ENCODE data around the gene EPB41.
A peak's percentile ranks its signal among the peaks of the same experiment; 100 is the strongest.

Gene EPB41

DNA sequence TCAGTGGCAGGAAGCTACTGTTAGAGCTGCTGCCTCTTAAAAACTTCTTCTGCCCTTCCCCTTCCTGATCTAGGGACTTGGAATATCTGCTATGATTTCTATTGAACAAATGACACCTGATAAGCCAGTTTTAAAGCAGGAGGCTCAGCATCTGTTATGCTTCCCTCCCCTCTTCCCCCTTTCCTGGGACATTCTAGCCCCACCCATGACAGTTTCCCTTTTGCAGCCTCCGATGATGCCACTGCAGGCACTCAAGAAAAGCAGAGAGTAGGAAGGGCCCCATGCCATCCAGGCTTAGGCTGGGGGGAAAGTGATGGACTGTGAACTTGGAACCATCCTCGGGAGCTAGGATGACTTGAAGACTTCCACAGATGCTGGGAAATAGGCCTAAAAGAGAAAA lies 15.1 kb upstream of the EPB41 start:
- Mint-ChIP-seq H3K36me3 (ENCODE audit: low read depth) (peaks cover 13% of the 10 kb centered on the region), H3K27ac (no peak overlapping the region), H3K4me3 (no peak overlapping the region), H3K27me3 (ENCODE audit: low read depth) (no peaks in the 10 kb centered on the region), H3K4me1 (ENCODE audit: low read depth) (peaks cover 18% of the 10 kb centered on the region), H3K9me3 (peaks cover 1% of the 10 kb centered on the region)

DNA sequence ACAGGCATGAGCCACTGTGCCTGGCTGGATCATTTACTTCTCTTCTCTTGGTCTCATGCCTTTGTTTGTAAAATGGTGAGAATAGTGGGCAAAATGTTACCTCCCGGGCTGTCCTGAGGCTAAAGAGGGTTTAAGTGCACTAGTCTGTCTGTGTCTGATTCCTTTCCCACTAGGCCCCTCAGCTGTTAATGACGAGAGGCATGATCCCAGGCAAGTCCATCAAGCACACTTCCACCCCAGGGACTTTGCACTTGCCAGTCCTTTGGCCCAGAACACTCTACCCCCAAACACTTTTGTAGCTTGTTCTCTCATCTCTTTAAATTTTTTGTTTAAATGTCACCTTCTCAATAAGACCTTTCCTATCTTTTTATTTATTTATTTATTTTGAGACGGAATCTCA lies 13.8 kb upstream of the EPB41 start:
- H3K4me3 Mint-ChIP-seq = no peak overlapping the region
- H3K27ac Mint-ChIP-seq = no peak overlapping the region
- peaks cover 18% of the 10 kb centered on the region for H3K4me1 Mint-ChIP-seq (ENCODE audit: low read depth)
- no peaks in the 10 kb centered on the region for H3K27me3 Mint-ChIP-seq (ENCODE audit: low read depth)
- peaks cover 3% of the 10 kb centered on the region for H3K9me3 Mint-ChIP-seq
- peaks cover 13% of the 10 kb centered on the region for H3K36me3 Mint-ChIP-seq (ENCODE audit: low read depth)

DNA sequence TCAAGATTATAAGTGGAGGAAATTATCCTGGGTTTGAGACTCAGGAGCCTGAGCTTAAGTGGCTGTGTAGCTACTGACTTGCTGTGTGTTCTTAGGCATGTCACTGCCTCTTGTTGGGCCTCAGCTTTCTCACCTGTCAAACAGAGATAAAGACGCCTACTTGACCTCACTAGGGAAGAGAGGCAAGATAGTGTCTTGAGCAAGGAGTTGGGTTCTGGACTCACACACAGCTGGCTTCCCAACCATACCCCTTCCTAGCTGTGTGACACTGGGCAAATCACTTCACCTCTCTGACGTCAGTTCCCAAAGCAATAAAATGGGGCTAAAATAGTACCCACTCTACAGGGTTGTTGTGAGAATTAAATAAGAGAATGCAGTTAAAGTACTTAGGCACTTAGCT lies 11.6 kb upstream of the EPB41 start:
- Mint-ChIP-seq H3K27me3 (ENCODE audit: low read depth) (no peaks in the 10 kb centered on the region), H3K36me3 (ENCODE audit: low read depth) (peaks cover 9% of the 10 kb centered on the region), H3K4me1 (ENCODE audit: low read depth) (peaks cover 13% of the 10 kb centered on the region), H3K27ac (no peak overlapping the region), H3K9me3 (peaks cover 3% of the 10 kb centered on the region), H3K4me3 (no peak overlapping the region)

DNA sequence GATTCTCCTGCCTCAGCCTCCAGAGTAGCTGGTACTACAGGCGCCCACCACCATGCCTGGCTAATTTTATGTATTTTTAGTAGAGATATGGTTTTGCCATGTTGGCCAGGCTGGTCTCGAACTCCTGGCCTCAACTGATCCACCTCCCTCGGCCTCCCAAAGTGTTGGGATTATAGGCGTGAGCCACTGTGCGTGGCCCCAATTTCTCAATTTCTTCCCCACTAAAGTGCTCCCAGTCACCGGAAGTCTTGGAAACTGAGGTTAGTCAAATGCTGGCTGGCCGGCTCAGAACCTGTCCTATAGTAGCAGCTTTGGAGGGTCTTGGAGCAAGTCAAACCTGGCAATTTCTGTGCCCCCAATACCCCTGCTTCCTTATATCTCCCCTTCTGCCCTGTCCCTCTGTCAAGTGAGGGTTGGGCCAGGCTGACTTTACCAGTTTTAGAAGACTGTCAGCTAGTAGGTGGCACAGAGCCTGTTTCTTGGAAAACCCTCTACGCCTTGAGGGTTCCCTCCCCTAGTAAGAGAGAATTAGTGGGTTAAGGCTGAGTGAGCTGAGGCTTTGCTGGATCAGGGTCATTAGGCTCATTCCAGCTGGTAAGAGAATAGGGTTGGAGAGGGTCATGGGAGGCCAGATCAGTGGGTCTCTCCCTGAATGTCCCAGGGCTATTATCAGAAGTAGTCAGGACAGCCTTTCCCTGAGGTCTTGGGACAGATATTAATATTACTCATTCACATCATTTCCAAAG lies 8.3 kb upstream of the EPB41 start:
- Mint-ChIP-seq H3K4me3 (no peak overlapping the region), H3K36me3 (ENCODE audit: low read depth) (peaks cover 9% of the 10 kb centered on the region), H3K4me1 (ENCODE audit: low read depth) (peaks cover 5% of the 10 kb centered on the region)

DNA sequence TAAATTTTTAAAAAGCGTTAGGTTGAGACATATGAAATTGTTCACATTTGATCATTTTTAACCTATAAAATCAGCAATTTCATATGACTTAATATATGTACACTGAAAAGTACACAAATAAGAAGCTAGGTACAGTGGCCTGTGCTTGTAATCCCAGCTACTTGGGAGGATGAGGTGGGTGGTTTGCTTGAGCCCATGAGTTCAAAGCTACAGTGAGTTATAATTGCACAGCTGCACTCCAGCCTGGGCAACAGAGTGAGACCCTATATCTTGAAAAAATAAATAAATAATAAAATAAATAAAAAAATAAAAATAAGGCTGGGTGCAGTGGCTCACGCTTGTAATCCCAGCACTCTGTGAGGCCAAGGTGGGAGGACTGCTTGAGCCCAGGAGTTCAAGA lies 5.2 kb upstream of the EPB41 start:
- peaks cover 12% of the 10 kb centered on the region for H3K4me1 Mint-ChIP-seq (ENCODE audit: low read depth)
- H3K9me3 Mint-ChIP-seq = peaks cover 3% of the 10 kb centered on the region
- no peak overlapping the region for H3K27ac Mint-ChIP-seq
- H3K36me3 Mint-ChIP-seq (ENCODE audit: low read depth) = peaks cover 6% of the 10 kb centered on the region
- H3K4me3 Mint-ChIP-seq = no peak overlapping the region
- no peaks in the 10 kb centered on the region for H3K27me3 Mint-ChIP-seq (ENCODE audit: low read depth)

More for the DNA sequence above, 8.3 kb upstream of the EPB41 start:
- H3K9me3 Mint-ChIP-seq = peaks cover 3% of the 10 kb centered on the region
- no peaks in the 10 kb centered on the region for H3K27me3 Mint-ChIP-seq (ENCODE audit: low read depth)
- no peak overlapping the region for H3K27ac Mint-ChIP-seq

DNA sequence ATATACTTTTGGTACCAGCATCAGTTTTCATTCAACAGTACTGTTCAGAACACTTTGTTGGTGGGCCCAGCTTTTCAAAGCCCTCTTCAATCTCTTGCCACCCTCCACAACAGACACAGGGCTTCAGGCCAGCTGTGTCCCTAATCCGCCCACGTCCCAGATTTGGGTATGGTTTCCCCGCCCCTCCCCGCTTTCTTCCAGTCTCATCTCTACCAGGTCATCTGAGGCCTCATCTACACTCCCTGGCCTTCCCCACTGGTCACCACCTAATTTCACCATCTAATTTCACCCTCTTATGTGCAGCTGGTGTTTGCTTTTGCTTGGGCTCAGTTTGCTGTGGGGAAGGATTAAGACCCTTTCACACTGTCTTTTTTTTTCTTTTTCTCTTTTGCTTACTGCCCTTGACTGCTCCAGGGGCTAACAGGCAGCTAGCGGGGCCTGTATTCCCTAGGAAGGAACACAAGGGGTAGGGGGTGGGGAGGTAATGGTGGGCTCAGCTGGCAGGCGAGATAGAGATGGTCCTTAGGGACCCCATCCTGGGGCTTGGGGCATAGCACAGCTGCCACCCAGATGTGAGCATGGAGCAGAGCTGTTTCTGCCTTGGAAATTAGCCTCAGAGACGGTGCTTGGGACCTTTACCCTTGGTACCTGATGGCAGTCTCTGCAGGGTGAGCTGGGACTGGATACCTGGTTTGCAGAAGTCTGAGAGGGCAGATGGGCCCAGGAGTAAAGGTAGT lies 3.8 kb upstream of the EPB41 start:
- H3K36me3 Mint-ChIP-seq (ENCODE audit: low read depth) = peaks cover 9% of the 10 kb centered on the region
- H3K27ac Mint-ChIP-seq = no peak overlapping the region
- no peaks in the 10 kb centered on the region for H3K9me3 Mint-ChIP-seq
- H3K4me1 Mint-ChIP-seq (ENCODE audit: low read depth) = peaks cover 17% of the 10 kb centered on the region
- no peak overlapping the region for H3K4me3 Mint-ChIP-seq
- no peaks in the 10 kb centered on the region for H3K27me3 Mint-ChIP-seq (ENCODE audit: low read depth)

DNA sequence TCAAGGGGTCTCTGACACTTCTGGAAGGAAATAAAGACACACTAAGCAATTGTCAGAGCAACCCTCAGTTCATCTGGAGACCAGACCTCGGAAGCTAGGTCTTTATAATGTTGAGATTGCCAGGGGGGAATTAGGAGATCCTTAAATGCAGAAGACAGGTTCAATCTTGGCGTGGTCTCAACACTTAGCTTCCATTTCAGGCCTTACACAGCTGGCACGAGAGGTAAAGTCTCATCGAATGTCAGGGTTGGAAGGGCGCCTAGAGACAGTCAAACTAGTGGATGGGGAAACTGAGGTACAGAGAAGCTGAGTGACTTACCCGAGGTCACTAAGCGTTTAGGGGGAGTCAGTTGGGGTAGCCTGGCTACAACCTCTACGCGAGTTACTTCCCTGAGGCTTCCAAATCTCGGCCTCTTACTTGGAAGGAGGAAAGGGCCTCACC lies 562 bp upstream of the EPB41 start:
- Mint-ChIP-seq H3K4me3 (peak overlapping the region; percentile 76), H3K27ac (peak overlapping the region; percentile 67), H3K36me3 (ENCODE audit: low read depth) (peaks cover 16% of the 10 kb centered on the region), H3K9me3 (no peaks in the 10 kb centered on the region), H3K4me1 (ENCODE audit: low read depth) (peaks cover 38% of the 10 kb centered on the region), H3K27me3 (ENCODE audit: low read depth) (no peaks in the 10 kb centered on the region)

DNA sequence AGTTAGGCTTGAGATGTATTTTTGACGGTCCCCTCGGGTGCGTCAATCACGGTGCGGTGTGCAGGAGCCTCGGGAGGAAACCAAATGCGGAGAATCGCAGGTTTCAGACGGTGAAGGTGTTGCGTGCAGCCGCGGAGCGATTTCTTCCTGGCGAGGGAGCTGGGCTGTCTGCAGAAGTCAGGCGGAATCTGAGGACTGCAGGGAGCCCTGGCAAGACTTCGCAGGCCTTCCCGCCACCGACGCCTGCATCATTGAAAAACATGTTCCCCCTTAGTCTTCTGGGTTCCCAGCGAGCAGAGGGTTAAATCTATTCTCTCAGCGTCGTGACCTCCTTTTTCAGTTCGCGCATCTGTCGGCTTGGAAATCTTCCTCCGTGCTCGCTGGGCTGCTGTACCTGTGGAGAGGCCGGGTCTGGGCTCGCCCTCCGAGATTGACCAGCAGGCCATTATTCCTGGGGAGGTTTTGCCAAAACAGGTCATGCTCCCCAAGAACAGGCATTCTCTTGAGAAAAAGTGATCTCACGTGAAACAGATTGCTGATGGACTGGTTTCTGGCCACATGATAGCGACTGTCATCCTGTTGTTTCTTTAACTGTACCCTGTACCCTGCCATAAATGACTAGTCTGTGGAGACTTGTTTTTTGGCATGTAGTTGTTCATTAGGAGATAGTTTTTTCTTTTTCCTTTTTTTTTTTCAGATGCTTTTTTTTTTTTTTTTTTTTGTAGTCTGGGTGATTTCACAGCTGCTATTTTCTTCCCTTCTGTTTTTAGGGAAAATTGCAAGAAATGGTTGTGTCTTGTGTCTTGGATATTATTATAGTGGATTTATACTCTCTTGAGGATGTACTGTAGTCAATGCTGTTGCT lies 894 bp downstream of the EPB41 start:
- Mint-ChIP-seq H3K36me3 (ENCODE audit: low read depth) (peaks cover 19% of the 10 kb centered on the region), H3K4me3 (peak overlapping the region; percentile 95), H3K4me1 (ENCODE audit: low read depth) (peaks cover 41% of the 10 kb centered on the region), H3K27me3 (ENCODE audit: low read depth) (no peaks in the 10 kb centered on the region), H3K27ac (peak overlapping the region; percentile 92), H3K9me3 (no peaks in the 10 kb centered on the region)

DNA sequence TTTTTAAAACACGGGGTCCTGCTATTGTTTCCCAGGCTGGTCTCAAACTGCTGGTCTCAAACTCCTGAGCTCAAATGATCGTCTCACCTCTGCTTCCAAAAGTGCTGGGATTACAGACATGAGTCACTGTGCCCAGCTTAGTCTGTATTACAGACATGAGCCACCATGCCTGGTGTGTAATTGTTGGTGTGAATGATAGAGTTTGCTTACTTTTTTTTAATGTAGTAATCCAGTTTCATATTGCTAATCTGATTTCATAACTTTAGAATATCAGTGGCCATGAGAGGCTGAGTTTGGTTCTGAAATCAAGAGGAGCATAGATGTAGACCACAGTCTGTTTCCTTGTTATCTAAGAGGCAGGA lies 3.4 kb downstream of the EPB41 start:
- H3K27ac Mint-ChIP-seq = no peak overlapping the region
- H3K9me3 Mint-ChIP-seq = no peaks in the 10 kb centered on the region
- H3K36me3 Mint-ChIP-seq (ENCODE audit: low read depth) = peaks cover 19% of the 10 kb centered on the region
- H3K4me1 Mint-ChIP-seq (ENCODE audit: low read depth) = peaks cover 44% of the 10 kb centered on the region
- H3K4me3 Mint-ChIP-seq = no peak overlapping the region
- H3K27me3 Mint-ChIP-seq (ENCODE audit: low read depth) = no peaks in the 10 kb centered on the region

DNA sequence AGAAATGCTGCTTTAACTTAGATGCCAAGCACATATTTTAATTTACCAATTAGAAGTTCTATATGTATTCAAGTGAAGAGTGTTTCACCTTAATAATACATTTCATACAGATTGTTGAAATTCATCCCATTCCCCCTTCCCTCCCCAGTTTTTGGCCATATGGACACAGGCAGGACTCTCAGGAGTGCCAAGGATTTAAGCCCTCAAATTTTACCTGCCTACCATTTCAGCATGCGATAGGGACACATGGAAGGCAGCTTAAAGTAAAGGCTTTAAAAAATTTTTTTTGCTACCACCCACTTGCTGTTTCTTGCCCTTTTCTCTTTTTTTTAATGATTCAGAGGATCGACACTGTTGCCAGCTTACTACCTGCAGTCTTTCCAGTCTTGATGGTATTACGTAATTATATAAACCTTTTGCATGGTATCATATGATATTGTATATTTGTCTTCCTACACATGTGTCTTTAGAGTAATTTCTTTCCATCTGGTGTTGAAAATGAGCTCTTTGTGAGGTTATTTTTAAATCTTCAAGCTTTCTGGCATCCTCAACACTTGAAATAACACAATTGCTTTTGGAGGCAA lies 7.0 kb downstream of the EPB41 start:
- Mint-ChIP-seq H3K27ac (no peak overlapping the region), H3K4me1 (ENCODE audit: low read depth) (peaks cover 38% of the 10 kb centered on the region), H3K9me3 (no peaks in the 10 kb centered on the region), H3K4me3 (no peak overlapping the region), H3K27me3 (ENCODE audit: low read depth) (no peaks in the 10 kb centered on the region), H3K36me3 (ENCODE audit: low read depth) (peaks cover 17% of the 10 kb centered on the region)

DNA sequence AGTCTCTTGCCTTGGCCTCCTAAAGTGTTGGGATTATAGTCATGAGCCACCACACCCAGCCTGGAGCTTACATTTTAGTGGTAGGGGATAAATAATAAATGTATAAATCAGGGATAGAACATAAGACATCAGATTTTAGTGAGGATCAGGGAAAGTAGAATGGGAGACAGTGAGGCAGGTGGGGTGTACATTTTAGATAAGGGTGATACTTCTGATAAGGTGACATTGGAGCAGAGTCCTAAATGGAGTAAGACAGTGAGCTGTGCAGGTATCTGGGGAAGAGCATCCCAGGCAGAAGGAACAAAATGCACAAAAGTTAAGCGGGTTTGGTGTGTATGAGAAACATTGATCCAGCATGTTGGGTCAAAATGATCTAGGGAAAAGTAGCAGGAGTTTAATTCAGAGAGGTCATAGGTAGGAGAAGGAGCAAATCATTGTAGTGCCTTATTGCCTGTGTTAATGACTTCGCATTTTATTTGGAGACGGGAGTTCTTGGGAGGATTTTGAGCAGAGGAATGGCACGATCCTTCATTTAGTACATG lies 11.1 kb downstream of the EPB41 start:
- Mint-ChIP-seq H3K4me1 (ENCODE audit: low read depth) (peaks cover 42% of the 10 kb centered on the region), H3K9me3 (no peaks in the 10 kb centered on the region), H3K27ac (peak overlapping the region; percentile 55), H3K36me3 (ENCODE audit: low read depth) (peaks cover 10% of the 10 kb centered on the region), H3K4me3 (peak overlapping the region; percentile 5), H3K27me3 (ENCODE audit: low read depth) (no peaks in the 10 kb centered on the region)

DNA sequence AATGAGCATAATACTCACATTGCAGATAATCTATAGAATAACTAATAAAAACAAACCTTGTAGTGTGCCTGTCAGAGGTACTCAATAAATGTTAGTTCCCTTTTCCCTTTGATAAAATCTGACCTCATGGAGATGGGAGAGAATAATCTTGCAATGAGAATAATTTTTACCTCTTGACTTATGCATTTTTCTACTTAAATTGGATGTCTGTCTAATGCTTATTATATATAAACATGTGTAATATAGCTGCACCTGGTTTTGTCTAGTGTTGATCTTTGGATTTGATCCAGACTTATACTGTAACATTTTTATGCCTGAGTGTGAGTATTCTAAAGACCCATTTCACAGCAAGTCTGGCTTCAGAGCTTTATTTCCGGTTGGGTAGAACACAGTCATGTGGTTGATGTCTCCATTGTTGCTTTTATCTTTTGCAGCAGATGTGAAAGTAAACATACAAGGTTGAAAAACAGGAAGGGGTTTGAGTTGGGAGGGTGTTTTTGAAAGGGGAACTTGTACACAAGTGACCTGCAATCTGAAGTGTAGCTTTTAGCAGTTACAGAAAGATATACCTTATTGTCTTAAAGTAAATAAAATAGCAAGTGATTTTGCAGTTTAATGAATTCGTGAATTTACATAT lies 12.4 kb downstream of the EPB41 start:
- Mint-ChIP-seq H3K27me3 (ENCODE audit: low read depth) (no peaks in the 10 kb centered on the region), H3K27ac (peak overlapping the region; percentile 86), H3K4me1 (ENCODE audit: low read depth) (peaks cover 39% of the 10 kb centered on the region), H3K36me3 (ENCODE audit: low read depth) (peaks cover 10% of the 10 kb centered on the region), H3K4me3 (peak overlapping the region; percentile 66), H3K9me3 (no peaks in the 10 kb centered on the region)

DNA sequence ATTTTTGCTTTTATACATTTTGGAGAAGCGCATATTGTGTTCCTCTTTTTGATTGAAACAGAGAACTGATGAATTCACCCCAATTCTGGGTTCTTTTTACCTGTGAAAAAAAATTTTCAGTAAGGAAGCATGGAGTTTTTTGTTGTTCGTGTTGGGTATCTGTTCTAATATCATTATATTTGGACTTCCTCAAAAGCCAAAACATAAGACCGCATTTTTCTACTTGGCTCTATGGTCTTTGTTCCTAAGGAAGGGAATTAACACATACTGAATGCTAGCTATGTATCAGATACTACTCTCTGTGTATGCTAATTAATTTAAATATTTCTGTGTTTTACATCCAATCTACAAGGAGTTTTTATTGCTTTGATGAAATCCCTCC lies 12.9 kb downstream of the EPB41 start:
- Mint-ChIP-seq H3K27me3 (ENCODE audit: low read depth) (no peaks in the 10 kb centered on the region), H3K4me3 (peak overlapping the region; percentile 66), H3K36me3 (ENCODE audit: low read depth) (peaks cover 10% of the 10 kb centered on the region), H3K9me3 (no peaks in the 10 kb centered on the region), H3K4me1 (ENCODE audit: low read depth) (peaks cover 39% of the 10 kb centered on the region), H3K27ac (peak overlapping the region; percentile 86)

All from T-helper 1 cell treated with Interleukin-12 subunit alpha and Interleukin-12 subunit beta and Interleukin-4 antibody, amounts not matched to agents 30 μg/mL and 1 μg/mL, for 36 hours (primary cell).